SK-N-SH (cell line): Measurements from ENCODE around the gene VIPR2. TPM values are rescaled to one million over a fixed set of nuclear protein-coding genes. Genes with fewer than 3 reads are reported as not detected.
"Not testable (repeated sequence)": the region's sequence is repeated elsewhere in the genome, so short reads cannot be mapped to it uniquely, and the experiment has no call there.

Experiments used
- CTCF ChIA-PET: fragments of 300-600, 350-600 bp; formaldehyde crosslinking; extraction: SDS; loops from one replicate; lab custom pipeline; 2021; lab: Yijun Ruan, JAX
- POLR2A ChIA-PET: fragments of 350-600 bp; sonication (Branson Sonifier 250); formaldehyde crosslinking; extraction: SDS; loops from one replicate; lab custom pipeline; 2020; ENCODE audit warnings: antibody characterized with exemption, inconsistent platforms; lab: Yijun Ruan, JAX
- DNase-seq: peaks from one replicate; pipeline ENCODE4 v3.0.0; 2012
- H2AFZ ChIP-seq: fragments of 200-600 bp; sonication (generic); 2 replicates; pipeline ENCODE4 v1.8.1; 2016; ENCODE audit warnings: antibody characterized with exemption, mild to moderate bottlenecking, low read depth
- H3F3A ChIP-seq: fragments of 200-600 bp; sonication (generic); replicated peaks from 2 replicates; pipeline ENCODE3; 2016; ENCODE audit warnings: antibody characterized with exemption, mild to moderate bottlenecking; ENCODE audit not compliant: insufficient read depth
- H3K27ac ChIP-seq, 2 experiments: fragments of 200-500 bp in 1 of 2; fragments of 200-600 bp in 1 of 2; sonication (Bioruptor generic) in 1 of 2; sonication (generic), shearing (Covaris generic) in 1 of 2; 2 replicates each; pipeline versions ENCODE4 v1.5.1 to v1.6.1; 2014 to 2016; ENCODE audit warnings: low read depth in 2 of 2, inconsistent platforms in 1 of 2, low read length in 1 of 2, mild to moderate bottlenecking in 1 of 2, mixed read lengths in 1 of 2
- H3K27me3 ChIP-seq: fragments of 200-600 bp; sonication (generic), shearing (Covaris generic); 2 replicates; pipeline ENCODE4 v1.6.1; 2016; ENCODE audit warnings: mixed run types; ENCODE audit not compliant: insufficient read depth
- H3K36me3 ChIP-seq, 2 experiments: fragments of 200-500 bp in 1 of 2; fragments of 200-600 bp in 1 of 2; sonication (Bioruptor generic) in 1 of 2; sonication (generic) in 1 of 2; replicated peaks in 1 of 2; 2 replicates each; pipeline versions ENCODE3 to v1.5.1; 2014 to 2016; ENCODE audit warnings: low read length in 1 of 2, mild to moderate bottlenecking in 1 of 2; ENCODE audit not compliant: insufficient read depth in 2 of 2, control insufficient read depth in 1 of 2
- H3K4me1 ChIP-seq, 2 experiments: fragments of 200-500 bp in 1 of 2; fragments of 200-600 bp in 1 of 2; sonication (Bioruptor generic) in 1 of 2; sonication (generic), shearing (Covaris generic) in 1 of 2; 2 replicates each; pipeline versions ENCODE4 v1.5.1 to v1.6.1; 2014 to 2016; ENCODE audit warnings: low read depth in 1 of 2, low read length in 1 of 2, mixed run types in 1 of 2; ENCODE audit not compliant: insufficient read depth in 2 of 2, control insufficient read depth in 1 of 2
- H3K4me2 ChIP-seq: fragments of 200-600 bp; sonication (generic), shearing (Covaris generic); 2 replicates; pipeline ENCODE4 v1.6.1; 2017; ENCODE audit warnings: mixed run types
- H3K4me3 ChIP-seq, 2 experiments: fragments of 200-500 bp in 1 of 2; fragments of 200-600 bp in 1 of 2; sonication (Bioruptor generic) in 1 of 2; sonication (generic), shearing (Covaris generic) in 1 of 2; 2 replicates each; pipeline versions ENCODE4 v1.5.1 to v1.8.1; 2014 to 2016; ENCODE audit warnings: low read depth in 2 of 2, inconsistent platforms in 1 of 2, low read length in 1 of 2, mild to moderate bottlenecking in 1 of 2, mixed read lengths in 1 of 2, moderate library complexity in 1 of 2
- H3K79me2 ChIP-seq: fragments of 200-600 bp; sonication (generic); 2 replicates; pipeline ENCODE4 v1.8.1; 2017; ENCODE audit warnings: mild to moderate bottlenecking; ENCODE audit not compliant: insufficient read depth
- H3K9ac ChIP-seq: fragments of 200-600 bp; sonication (generic); 2 replicates; pipeline ENCODE4 v1.6.1; 2017; ENCODE audit warnings: mixed run types
- H3K9me2 ChIP-seq: fragments of 200-600 bp; sonication (generic); 2 replicates; pipeline ENCODE4 v1.6.1; 2017; ENCODE audit warnings: mixed run types
- H3K9me3 ChIP-seq: fragments of 200-600 bp; sonication (generic); 2 replicates; pipeline ENCODE4 v1.6.1; 2017; ENCODE audit warnings: mixed run types, mild to moderate bottlenecking, moderate library complexity
- H4K20me1 ChIP-seq: fragments of 200-600 bp; sonication (generic); 2 replicates; pipeline ENCODE4 v1.6.1; 2017; ENCODE audit warnings: mild to moderate bottlenecking, mixed run types; ENCODE audit not compliant: insufficient read depth
- JUND ChIP-seq: IDR thresholded peaks from 2 replicates; pipeline ENCODE4 v1.4.0; 2012
- MXI1 ChIP-seq: IDR thresholded peaks from 2 replicates; pipeline ENCODE4 v1.6.1; 2012; ENCODE audit warnings: mild to moderate bottlenecking, low read depth, low read length, improper control_type of control experiment
- PBX3 ChIP-seq: IDR thresholded peaks from 2 replicates; pipeline ENCODE4; 2012
- RAD21 ChIP-seq: IDR thresholded peaks from 2 replicates; pipeline ENCODE4 v1.6.1; 2012; ENCODE audit warnings: mild to moderate bottlenecking, low read length
- REST ChIP-seq: IDR thresholded peaks from 2 replicates; pipeline ENCODE4 v1.6.1; 2012; ENCODE audit warnings: mild to moderate bottlenecking, low read depth, low read length, moderate library complexity
- TAF1 ChIP-seq: IDR thresholded peaks from 2 replicates; pipeline ENCODE4 v1.6.1; 2012; ENCODE audit warnings: low read depth, mild to moderate bottlenecking, low read length, moderate library complexity, borderline replicate concordance
- TEAD4 ChIP-seq: IDR thresholded peaks from 2 replicates; pipeline ENCODE4 v1.4.0; 2012; ENCODE audit warnings: mild to moderate bottlenecking, borderline replicate concordance; ENCODE audit not compliant: insufficient read depth
- WGBS: methylation state at CpG from one replicate; pipeline ENCODE4 v1.1.6; 2017; ENCODE audit warnings: low lambda C conversion rate; 5-methylcytosine and 5-hydroxymethylcytosine counted together
- polyA plus RNA-seq, 3 experiments: library from polyadenylated mRNA; depleted of rRNA; stranded (reverse); fragments of >200 nt; gene quantifications; 2 replicates each; pipeline ENCODE4 v1.2.3, GENCODE V29; 2012

Gene VIPR2
- polyA plus RNA-seq, 1 of the 3 experiments (the other 2 are of a cell fraction): not detected

DNA sequence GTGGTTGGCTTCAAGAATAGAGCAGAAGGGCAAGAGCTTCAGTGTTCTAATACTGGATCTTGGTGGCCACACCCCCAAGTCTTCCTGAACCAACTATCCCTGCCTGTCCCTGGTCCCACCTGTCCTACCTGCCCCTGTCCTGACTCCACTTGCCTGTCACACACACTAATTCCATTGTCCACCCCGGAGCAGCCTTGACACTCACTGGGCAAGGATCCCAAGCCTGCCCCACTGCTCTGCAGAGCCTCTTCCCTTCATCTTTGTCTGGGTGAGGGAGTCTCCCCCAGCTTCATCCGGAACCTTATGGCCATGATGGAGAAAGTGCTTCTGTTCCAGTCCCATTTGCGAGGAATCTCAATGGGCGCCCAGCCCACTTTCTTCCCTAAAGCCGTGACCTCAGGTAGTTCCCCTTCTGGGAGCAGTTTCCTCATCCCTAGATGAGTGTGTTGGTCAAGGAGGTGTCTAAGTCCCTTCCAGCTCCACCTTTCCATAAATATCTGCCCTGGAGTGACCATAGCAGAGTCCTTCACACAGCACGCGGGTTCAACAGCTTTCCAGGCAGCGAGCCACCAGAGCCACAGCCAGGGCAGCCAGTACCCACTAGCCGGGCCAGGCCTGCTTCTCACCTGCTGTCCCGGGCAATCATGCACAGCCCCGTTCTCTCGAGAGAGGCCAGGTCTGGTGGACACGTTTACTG, 61.5 kb downstream of the VIPR2 start:
- H3K36me3 ChIP-seq: no peaks in the 10 kb centered on the region
- ChIA-PET POLR2A (no interaction called here), CTCF (no interaction called here)
- H3K9ac ChIP-seq: no peak overlapping the region
- H3F3A ChIP-seq: no peaks in the 10 kb centered on the region
- no peaks in the 10 kb centered on the region for H3K79me2 ChIP-seq
- DNase-seq: no peak
- WGBS: 61% methylated on average over 13 of the region's 13 CpGs
- TF ChIP-seq JUND: no peak
- no peak for TF ChIP-seq TAF1
- TF ChIP-seq MXI1: no peak
- no peak for TF ChIP-seq RAD21
- TF ChIP-seq PBX3: no peak
- TF ChIP-seq REST: no peak
- no peak for TF ChIP-seq TEAD4
- H3K27ac ChIP-seq: no peak overlapping the region
- no peaks in the 10 kb centered on the region; the same call in 1 of the 2 replicates for H3K9me3 ChIP-seq
- no peaks in the 10 kb centered on the region for H3K9me2 ChIP-seq
- no peak overlapping the region for H2AFZ ChIP-seq
- H3K4me3 ChIP-seq: no peak overlapping the region
- no peaks in the 10 kb centered on the region for H3K27me3 ChIP-seq
- no peaks in the 10 kb centered on the region for H4K20me1 ChIP-seq
- peaks cover 0 to 13% of the 10 kb centered on the region in 2 experiments; a peak in 1 of 4 replicates for H3K4me1 ChIP-seq
- no peak overlapping the region for H3K4me2 ChIP-seq

DNA sequence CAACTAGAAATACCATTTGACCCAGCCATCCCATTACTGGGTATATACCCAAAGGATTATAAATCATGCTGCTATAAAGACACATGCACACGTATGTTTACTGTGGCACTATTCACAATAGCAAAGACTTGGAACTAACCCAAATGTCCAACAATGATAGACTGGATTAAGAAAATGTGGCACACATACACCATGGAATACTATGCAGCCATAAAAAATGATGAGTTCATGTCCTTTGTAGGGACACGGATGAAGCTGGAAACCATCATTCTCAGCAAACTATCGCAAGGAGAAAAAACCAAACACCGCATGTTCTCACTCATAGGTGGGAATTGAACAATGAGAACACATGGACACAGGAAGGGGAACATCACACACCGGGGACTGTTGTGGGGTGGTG, 62.6 kb downstream of the VIPR2 start:
- H3K9me3 ChIP-seq, H3K36me3 ChIP-seq, DNase-seq, CTCF ChIA-PET, H3K27ac ChIP-seq, H3F3A ChIP-seq, H3K9me2 ChIP-seq, H3K4me2 ChIP-seq, POLR2A ChIA-PET, H2AFZ ChIP-seq, H3K4me3 ChIP-seq, H4K20me1 ChIP-seq, H3K27me3 ChIP-seq, H3K79me2 ChIP-seq, H3K9ac ChIP-seq: not testable (repeated sequence)
- H3K4me1 ChIP-seq: peaks cover 0 to 13% of the 10 kb centered on the region in 2 experiments; a peak in 1 of 4 replicates
- WGBS: 44% methylated on average over 5 of the region's 5 CpGs
